NT2/D1 (cell line): Measurements from ENCODE around the gene MAML1.

Experiments used
- SUZ12 ChIP-seq: IDR thresholded peaks from 2 replicates; pipeline ENCODE4 v1.6.1; 2011; ENCODE audit not compliant: insufficient read length, insufficient read depth; ENCODE audit errors: extremely low read depth
- YY1 ChIP-seq: IDR thresholded peaks from 2 replicates; pipeline ENCODE4 v1.6.1; 2011; ENCODE audit not compliant: insufficient read length, insufficient read depth
- ZNF274 ChIP-seq: IDR thresholded peaks from 2 replicates; pipeline ENCODE4 v1.6.1; 2011; ENCODE audit warnings: mild to moderate bottlenecking, low read depth, low read length

- TF ChIP-seq YY1 (no peak), SUZ12 (no peak), ZNF274 (no peak)
Observed at GRCh38 chr5:179731791-179732411, 721 bp upstream of the MAML1 start.
